NOMO-1 treated with dmso at 0.1 percent for 144 hours (cell line): ENCODE data around the gene GOLGA8T.
"Not testable (repeated sequence)": the region's sequence is repeated elsewhere in the genome, so short reads cannot be mapped to it uniquely, and the experiment has no call there.

Experiments
- DNase-seq: peaks from one replicate; lab custom pipeline; 2025; ENCODE audit not compliant: unreplicated experiment; lab: John Stamatoyannopoulos, UW

Gene GOLGA8T, protein sequence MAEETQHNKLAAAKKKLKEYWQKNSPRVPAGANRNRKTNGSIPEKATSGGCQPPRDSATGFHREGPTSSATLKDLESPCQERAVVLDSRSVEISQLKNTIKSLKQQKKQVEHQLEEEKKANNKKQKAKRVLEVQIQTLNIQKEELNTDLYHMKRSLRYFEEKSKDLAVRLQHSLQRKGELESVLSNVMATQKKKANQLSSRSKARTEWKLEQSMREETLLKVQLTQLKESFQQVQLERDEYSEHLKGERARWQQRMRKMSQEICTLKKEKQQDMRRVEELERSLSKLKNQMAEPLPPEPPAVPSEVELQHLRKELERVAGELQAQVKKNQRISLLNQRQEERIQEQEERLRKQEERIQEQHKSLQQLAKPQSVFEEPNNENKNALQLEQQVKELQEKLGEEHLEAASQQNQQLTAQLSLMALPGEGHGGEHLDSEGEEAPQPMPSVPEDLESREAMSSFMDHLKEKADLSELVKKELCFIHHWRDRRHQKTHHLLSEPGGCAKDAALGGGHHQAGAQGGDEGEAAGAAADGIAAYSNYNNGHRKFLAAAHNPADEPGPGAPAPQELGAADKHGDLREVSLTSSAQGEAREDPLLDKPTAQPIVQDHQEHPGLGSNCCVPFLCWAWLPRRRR

DNA sequence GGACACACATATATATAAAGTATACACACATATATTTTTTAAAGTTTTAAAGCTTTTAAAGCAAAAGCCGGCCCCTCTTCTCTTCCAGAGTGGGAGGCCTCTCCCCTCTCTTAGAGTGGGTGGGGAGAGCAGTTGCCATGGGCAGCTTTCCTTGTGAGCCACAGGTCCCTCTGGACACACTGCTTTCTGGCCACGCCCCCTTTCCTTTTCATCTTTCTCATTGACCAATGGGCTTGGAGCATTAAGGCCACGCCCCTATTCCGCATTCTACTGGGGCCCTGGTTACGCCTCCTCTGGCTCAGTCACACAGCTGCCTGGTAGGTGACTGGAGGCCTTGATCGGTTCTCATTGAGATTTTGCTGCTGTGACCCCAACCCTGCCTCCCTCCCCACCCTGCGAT, at the start of gene GOLGA8T:
GOLGA8T (plus strand) TSS at position 301 of the 400 bp plus-strand sequence; CDS start at position 399, 98 bp downstream.
- not testable (repeated sequence) for DNase-seq

DNA sequence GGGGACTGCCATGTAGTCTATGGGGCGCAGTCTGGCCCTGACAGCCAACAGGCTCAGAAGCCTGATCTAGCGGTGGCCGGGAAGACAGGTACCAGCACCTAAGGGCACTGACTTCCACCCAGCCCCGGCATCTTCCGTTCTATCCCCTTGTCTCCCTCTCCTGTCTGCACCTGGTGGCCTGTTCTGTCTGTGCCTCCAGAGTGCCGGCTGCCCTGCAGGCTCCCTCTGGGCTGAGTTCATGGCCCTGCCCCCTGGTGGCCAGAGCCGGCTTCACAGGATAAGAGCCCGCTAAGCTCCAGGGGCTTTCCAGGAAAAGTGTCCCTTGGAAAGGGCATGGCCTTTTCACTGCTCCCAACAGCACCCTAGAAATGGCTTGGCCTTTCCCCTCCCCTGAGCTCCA, 37.0 kb upstream of the GOLGA8T start:
- not testable (repeated sequence) for DNase-seq

DNA sequence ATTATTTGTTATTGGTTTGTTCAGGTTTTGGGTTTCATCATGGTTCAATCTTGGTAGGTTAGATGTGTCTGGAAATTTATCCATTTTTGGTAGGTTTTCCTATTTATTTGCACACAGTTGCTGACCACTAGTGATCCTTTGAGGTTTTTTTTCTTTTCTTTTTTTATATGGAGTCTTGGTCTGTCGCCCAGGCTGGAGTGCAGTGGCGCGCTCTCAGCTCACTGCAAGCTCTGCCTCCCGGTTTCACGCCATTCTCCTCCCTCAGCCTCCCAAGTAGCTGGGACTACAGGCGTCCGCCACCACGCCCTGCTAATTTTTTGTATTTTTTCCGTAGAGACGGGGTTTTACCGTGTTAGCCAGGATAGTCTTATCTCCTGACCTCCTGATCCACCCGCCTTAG, 32.0 kb upstream of the GOLGA8T start:
- not testable (repeated sequence) for DNase-seq

DNA sequence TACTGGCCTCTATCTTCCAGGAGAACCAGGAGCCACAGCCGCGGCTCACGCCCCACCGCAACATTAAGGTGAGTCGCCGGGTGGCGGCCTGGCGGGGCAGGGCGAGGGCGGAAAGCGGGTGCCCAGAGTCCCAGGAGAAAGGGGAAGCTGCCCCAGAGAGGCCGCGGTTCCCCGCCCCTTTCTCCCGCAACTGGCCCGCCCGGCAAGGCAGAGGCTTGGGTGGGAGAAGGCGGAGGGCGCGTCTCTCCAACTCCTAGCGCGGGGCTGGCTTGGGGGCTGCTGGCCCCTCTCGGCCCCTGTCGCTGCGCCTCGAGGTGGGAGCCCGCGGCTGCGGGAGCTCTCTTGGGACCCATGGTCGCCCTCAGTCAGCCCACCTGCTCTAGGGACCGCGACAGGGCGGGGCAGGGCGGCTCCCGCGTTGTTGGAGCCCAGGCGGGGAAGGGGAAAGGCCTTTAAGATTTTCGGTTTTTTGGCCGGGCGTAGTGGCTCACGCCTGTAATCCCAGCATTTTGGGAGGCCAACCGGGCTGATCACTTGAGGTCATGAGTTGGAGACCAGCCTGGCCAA, 30.8 kb upstream of the GOLGA8T start:
- not testable (repeated sequence) for DNase-seq

DNA sequence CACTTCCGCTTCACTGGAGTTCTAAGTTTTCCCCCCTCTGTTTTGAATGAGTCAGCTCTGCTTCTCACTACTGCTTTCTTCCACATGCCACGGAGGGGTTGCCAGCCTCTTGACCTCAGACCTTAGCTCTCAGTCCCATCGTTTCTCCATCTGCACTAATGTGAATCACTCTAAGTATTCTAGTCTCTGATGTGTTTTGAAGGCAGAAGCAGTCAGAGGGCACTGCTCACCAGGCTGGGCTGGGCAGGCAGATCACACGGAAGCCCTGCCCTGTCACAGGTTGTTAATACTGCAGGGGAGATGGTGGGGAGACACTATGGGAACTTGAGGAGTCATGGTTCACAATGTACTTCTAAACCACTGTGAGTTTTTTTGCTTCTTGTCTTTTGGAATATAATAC, 24.3 kb upstream of the GOLGA8T start:
- not testable (repeated sequence) for DNase-seq

DNA sequence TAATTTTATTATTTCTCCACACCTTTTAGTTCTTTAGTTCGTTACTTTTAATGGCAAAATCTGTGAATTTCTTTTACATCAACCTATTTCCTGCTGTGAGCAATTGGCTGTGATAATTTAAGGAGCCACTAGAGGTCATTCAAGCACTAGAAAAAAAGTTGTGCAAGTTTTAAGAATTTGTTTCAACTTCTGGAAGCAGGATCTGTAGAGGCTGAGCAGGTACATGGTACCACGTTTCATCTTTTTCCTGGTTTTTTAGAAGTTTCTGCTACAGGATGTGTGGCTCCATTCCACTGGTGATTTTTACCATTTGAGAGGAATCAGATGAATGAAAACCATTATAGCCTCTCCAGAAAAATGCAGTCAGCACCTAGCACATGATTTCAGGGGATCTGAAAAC, 4.8 kb upstream of the GOLGA8T start:
- DNase-seq = not testable (repeated sequence)

DNA sequence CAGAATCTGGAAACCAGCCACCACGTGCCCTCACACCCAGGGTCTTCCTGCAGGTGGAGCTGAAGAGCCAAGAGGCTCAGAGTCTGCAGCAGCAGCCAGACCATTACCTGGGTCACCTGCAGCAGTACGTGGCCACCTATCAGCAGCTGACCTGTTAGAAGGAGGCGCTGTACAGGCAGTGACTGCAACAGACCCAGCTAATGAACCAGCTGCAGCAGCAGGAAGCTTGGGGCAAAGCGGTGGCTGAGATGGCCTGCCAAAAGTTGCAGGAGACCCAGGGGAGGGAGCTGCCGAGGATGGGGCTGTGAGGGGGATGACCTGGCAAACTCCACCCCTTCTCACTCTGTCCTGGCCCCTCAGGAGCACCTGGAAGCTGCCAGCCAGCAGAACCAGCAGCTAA, 8.4 kb downstream of the GOLGA8T start:
- not testable (repeated sequence) for DNase-seq

DNA sequence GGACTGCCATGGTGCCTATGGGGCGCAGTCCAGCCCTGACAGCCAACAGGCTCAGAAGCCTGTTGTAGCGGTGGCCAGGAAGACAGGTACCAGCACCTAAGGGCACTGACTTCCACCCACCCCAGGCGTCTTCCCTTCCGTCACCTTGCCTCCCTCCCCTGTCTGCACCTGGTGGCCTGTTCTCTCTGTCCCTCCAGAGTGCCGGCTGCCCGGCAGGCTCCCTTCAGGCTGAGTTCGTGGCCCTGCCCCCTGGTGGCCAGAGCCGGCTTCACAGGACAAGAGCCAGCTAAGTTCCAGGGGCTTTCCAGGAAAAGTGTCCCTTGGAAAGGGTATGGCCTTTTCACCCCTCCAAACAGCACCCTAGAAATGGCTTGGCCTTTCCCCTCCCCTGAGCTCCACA, 15.0 kb downstream of the GOLGA8T start:
- DNase-seq = not testable (repeated sequence)

DNA sequence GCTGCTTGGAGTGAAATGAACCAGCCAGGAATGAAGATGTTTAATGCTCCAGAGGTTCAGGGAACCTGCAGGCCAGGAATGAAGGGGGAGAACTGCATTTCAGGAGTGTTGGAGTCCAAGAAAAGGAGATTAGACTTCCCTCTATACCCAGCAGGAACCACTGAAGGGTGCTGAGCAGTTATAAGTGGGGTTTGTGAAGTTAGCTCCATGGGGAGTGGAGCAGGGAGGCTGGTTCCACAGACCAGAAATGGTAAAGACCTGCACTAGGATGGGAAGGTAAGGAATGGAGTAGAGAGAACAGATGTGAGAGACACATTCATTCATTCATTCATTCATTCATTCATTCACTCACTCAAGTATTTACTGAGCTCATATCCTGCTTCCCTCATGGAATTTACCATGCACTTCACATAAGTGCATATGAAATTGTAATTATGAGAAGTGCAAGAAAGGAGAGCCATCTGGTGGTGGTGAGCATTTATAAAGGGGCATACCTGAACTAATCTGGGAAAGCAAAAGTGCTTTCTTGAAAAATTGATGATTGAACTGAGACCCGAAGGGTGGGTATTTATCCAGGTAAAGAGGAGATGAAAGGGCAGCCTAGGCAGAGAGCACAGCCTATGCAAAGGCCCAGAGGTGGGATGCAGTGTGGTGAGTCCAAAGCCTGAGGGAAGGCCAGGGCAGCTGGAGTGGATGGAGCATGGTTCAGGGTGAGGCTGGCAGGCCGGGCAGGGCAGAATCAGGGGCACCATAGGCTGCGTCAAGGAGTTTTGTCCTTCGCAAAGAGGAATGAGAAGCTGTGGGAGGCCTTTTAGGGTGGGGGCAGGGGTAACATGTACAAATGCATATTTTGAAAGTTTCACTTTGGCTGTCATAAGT, 27.9 kb downstream of the GOLGA8T start:
- not testable (repeated sequence) for DNase-seq

DNA sequence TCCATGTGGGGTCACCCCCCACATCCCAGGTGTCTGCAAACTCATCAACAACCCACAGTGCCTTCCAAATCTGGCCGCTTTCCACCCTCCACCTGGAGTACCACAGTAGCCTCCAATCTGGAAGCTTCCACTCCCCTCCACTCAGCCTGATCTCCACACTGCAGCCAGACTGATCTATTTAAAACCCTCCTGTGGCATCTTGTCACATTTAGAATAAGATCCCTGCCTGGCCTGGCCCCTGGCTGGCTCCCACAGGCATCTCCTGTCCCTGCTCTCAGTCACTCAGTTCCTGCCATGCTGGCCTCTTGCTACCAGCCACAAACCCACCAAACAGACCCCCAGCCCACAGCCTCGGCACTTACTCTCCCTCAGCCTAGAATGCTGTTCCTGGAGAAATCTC, 28.9 kb downstream of the GOLGA8T start:
- DNase-seq = not testable (repeated sequence)

DNA sequence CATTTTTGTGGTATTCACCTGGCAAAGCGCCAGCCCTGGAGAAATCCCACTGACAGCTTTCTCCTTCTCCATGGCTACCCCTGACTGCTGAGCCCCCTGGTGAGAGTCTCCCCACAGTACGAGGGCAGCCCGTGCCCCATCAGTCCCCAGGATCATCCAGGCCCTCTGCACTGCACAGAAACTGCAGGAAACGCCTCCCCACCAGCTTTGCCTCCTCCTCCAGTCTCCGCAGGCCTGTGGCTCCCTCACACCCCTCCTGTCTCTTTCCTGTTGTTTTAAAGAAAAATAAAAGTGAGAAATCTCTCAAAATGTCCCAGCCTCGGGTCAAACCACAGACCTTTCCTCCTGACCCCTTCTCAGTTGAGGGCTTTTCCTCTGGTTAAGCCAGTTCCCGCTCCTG, 29.4 kb downstream of the GOLGA8T start:
- DNase-seq = not testable (repeated sequence)

DNA sequence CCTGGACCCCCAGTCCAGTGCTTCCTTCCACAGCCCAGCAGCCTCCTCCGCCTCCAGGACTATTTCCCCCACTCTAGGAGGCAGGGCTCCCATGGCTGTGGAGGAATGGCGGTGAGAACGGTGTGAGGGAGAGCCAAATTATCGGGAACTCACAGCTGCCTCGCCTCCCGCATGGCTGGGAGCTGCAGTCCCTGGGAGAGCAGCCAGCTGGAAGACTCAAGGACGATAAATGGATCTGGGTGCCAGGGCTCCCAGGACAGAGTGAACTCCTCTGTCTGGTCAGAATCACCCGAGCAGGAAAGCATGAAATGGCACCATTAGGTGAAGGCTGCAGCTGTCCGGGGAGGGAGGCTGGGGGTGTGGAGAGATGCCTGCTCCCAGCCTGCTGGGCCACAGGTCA, 32.6 kb downstream of the GOLGA8T start:
- DNase-seq = not testable (repeated sequence)

DNA sequence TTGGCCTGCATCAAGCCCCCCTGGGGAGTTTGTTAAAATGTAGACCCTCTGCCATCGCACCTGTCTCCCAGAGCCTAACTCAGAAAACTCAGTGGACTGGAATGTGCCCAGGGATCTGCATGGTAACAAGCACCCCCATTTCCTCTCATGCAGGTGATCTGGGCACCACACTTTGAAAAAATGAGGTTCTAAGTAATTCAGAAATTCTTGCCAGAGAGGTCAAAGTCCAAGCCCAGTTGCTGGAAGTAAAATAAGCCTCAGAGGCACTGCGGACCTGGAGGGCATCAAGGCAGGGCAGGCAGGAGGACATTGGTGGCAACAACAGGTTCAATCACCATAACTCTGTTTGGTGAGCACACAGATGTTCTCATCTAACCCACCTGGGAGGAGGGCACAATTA, 33.0 kb downstream of the GOLGA8T start:
- not testable (repeated sequence) for DNase-seq

DNA sequence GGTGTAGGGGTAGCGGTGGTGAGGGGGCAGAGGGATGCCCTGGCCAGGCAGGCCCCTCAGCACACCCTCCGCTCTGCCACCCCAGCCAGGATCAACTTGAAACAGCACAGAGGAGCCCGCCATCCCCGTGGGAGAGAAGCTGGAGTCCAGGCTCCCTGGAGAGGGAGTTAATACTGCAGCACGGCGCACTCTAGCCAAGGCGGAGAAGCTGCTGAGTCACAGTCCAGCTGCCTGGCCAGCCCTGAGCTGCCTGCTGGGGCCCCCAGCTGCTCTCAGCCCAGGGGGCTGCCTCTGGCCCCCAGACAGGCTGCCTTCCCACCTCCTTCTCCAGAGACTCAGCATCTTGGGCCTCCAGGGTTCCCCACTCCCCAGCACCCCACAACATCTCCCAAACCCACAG, 36.6 kb downstream of the GOLGA8T start:
- not testable (repeated sequence) for DNase-seq

DNA sequence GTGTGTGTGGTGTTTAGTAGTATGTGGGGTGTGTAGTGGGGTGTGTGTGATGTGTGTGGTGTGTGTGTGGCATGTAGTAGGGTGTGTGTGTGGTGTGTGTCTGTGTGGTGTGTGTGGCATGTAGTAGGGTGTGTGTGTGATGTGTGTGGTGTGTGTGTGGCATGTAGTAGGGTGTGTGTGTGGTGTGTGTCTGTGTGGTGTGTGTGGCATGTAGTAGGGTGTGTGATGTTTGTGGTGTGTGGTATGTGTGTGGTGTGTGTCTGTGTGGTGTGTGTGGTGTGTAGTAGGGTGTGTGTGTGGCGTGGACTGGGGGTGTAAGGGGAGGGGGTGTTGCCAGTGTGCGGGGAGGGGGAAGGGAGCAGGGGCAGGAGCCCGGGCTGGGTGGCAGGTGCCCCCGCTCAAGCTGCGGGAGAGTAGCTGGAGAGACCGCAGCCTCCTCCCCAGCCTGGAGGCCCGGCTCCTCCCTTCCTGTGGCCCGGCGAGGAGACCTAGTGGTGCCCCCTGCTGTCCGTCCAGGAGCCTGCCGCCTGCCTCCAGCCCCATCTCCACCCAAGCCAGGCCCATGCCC, 38.3 kb downstream of the GOLGA8T start:
- not testable (repeated sequence) for DNase-seq

DNA sequence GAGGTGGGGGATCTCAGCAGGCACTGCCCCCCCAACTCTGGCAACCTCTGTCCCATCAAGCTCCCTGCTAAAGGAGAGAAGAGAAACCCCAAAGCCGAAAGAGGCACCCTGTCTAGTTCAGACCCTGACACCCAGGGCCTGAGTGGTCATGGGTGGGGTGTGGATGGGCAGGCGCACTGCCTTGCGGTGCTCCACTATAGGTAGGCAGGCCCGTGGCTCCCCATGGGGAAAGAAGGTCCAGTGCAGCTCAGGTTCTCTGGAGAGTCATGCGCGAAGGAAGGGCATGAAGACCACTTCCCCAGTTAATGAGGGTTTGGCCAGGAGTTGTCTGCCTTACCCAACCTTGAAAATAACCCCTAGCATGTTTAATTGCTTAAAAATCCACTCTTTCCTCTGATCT, 40.4 kb downstream of the GOLGA8T start:
- not testable (repeated sequence) for DNase-seq

DNA sequence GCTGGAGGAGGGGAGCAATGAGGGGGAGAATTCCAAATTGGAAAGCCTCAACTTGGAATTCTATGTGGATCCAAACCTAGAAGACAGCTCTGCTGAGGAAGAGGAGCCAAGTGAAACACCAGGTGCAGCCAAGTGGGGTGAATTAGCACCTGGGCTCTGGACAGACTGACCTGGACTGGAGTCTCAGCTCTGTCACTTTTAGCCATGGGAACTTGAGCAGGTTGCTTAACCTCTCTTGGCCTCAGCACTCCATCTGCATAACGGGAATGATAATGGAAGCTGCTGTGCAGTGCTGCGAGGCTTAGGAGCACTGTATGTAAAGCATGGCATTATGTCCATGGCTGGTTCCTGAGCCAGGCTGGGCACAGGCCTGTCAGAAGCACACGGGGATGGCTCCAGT, 41.8 kb downstream of the GOLGA8T start:
- DNase-seq = not testable (repeated sequence)

DNA sequence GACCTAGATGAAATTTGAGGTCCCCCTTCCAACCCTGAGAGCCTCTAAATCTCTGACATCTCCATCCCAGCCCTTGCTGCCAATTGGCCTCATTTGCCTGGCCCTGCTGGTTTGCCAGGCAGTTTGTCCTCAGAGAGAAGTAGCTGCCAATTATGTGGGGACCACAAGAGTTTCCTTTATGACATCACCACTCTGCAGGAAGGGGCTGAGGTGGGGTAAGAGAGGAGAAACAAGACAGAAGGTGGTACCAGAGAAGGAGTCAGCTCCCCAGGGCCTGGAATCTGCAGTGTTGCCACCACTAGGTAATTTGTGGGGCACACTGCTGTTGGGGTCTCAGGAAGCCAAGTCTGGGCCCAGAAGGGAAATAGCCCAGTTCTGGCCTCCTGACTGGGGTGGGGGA, 45.0 kb downstream of the GOLGA8T start:
- DNase-seq = not testable (repeated sequence)

DNA sequence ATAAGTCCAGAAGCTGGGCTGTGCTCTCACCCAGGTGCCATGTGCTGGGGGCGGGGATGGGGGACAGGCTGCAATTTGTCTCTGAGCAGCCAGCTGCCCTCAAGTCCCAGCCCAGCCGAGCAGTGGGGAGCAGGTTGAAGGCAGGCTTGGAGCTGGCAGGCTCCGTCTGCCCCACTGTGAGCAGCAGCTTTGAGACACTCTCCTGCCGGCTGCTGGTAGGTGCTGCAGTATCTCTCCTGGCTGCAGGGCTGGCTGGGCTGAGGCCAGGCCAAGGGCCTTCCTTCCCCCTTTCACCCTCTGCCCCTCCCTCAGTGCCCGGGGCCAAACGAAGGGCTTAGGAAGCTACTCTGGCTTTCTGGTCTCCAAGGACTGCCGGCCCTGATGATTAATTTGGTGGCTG, 50.6 kb downstream of the GOLGA8T start:
- DNase-seq = not testable (repeated sequence)

DNA sequence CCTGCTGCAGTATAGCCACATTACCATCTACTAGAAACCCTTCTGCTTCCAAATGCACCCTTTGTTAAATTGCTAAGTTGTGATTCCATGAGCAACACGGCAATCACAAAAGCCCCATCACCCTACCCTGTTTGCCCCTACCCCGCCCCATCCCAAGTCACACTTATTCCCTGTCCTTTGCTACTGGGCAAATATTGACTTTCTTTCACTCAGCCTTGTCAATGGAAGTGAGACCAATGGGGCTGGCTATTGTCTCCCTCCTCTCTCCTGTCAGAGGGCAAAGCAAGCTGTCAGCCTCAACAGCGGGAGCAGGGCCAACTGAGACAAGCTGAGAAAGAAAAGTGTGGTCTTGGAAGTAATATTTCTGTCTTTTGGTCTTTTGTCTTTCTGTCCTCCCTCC, 52.6 kb downstream of the GOLGA8T start:
- not testable (repeated sequence) for DNase-seq

DNA sequence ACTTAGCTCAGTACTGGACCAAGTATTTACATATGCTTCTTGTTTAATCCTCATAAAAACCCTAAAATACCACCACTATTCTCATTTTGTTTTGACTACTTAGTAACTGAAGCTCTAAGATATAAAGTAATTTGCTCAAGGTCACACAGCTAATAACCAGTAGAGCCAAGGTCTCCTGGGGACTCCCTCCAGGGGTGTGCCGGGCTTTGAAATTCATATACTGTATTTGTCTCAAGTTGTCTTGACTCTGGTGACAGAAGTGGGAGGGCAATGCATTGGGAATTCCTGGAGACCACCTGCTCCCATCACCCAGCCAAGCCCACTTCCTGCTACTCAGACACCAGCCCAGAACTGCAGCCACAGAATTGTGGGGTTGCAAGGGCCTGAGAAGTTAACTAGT, 54.9 kb downstream of the GOLGA8T start:
- not testable (repeated sequence) for DNase-seq
